Thyroid gland (tissue), 4 donors: ENCODE results near the gene PREX1.

Experiments
- POLR2A ChIP-seq, 2 donors: fragments of 450-650 bp; IDR thresholded peaks; one replicate each; pipeline ENCODE4 v1.6.1; 2017; ENCODE audit warnings: antibody characterized with exemption in 2 of 2, mild to moderate bottlenecking in 2 of 2, moderate library complexity in 1 of 2
- TF ChIP-seq, protein P1 (sequence below), 6 experiments: fragments of 200-600 bp in 3 of 6; fragments of 450-650 bp in 3 of 6; sonication (generic) in 3 of 6; IDR thresholded peaks; one replicate each; pipeline ENCODE4 v1.5.1; 2016 to 2019; ENCODE audit warnings: antibody characterized with exemption in 6 of 6, mild to moderate bottlenecking in 2 of 6, inconsistent platforms in 1 of 6, moderate library complexity in 1 of 6

- no peak for TF ChIP-seq POLR2A (IDR thresholded peaks at IDR 0.05)
- TF ChIP-seq, protein P1, sequence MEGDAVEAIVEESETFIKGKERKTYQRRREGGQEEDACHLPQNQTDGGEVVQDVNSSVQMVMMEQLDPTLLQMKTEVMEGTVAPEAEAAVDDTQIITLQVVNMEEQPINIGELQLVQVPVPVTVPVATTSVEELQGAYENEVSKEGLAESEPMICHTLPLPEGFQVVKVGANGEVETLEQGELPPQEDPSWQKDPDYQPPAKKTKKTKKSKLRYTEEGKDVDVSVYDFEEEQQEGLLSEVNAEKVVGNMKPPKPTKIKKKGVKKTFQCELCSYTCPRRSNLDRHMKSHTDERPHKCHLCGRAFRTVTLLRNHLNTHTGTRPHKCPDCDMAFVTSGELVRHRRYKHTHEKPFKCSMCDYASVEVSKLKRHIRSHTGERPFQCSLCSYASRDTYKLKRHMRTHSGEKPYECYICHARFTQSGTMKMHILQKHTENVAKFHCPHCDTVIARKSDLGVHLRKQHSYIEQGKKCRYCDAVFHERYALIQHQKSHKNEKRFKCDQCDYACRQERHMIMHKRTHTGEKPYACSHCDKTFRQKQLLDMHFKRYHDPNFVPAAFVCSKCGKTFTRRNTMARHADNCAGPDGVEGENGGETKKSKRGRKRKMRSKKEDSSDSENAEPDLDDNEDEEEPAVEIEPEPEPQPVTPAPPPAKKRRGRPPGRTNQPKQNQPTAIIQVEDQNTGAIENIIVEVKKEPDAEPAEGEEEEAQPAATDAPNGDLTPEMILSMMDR (IDR thresholded peaks at IDR 0.05) = no peak
These were observed 4.9 kb downstream of the PREX1 start for GRCh38 chr20:48822879-48823385.
